Measurements from ENCODE around the gene SPEG.

- TF ChIP-seq FIP1L1 (IDR thresholded peaks at IDR 0.05; ENCODE audit: borderline replicate concordance, insufficient read depth, low read depth, low read length) (no peak), NR3C1 (CRISPR knock-in tag; IDR thresholded peaks at IDR 0.05) (no peak), ZSCAN29 (CRISPR knock-in tag; conservative IDR thresholded peaks at IDR 0.05) (no peak), ZBTB43 (CRISPR knock-in tag; conservative IDR thresholded peaks at IDR 0.05) (no peak), ZNF274 (CRISPR knock-in tag; IDR thresholded peaks at IDR 0.05) (no peak), FOXJ3 (CRISPR knock-in tag; IDR thresholded peaks at IDR 0.05; ENCODE audit: borderline replicate concordance) (no peak)
Observed at GRCh38 chr2:219492575-219492974, 57.9 kb downstream of the SPEG start.
